HG02623 (cell line): ENCODE measurements around the gene L2HGDH.
"Not testable (repeated sequence)": the region's sequence is repeated elsewhere in the genome, so short reads cannot be mapped to it uniquely, and the experiment has no call there.

Experiments used
- ATAC-seq: cut with Tn5 transposase; IDR thresholded peaks from one replicate; pipeline ENCODE4 v1.9.1; 2021; ENCODE audit warnings: moderate library complexity; ENCODE audit not compliant: unreplicated experiment

L2HGDH gene

GRCh38 chr14:50311972-50312733 lies at the start of gene L2HGDH, which contains the start of gene DMAC2L:
Gene L2HGDH (minus strand): TSS chr14:50312229. CDS start chr14:50312150, 79 bp downstream.
Gene DMAC2L (plus strand): TSS chr14:50312324. CDS start chr14:50321488, 9,164 bp downstream.
- peak; percentile 93 for ATAC-seq

GRCh38 chr14:50360851-50361250 lies 48.8 kb upstream of the L2HGDH start:
- ATAC-seq, result no peak

GRCh38 chr14:50360093-50360492 lies 48.1 kb upstream of the L2HGDH start:
- ATAC-seq, result no peak

GRCh38 chr14:50359631-50360030 lies 47.6 kb upstream of the L2HGDH start:
- ATAC-seq, result no peak

- no peak for ATAC-seq
Measured at GRCh38 chr14:50357753-50358395, 45.8 kb upstream of the L2HGDH start.

GRCh38 chr14:50357124-50357523 lies 45.1 kb upstream of the L2HGDH start:
- ATAC-seq, result no peak

- ATAC-seq, result not testable (repeated sequence)
Measured at GRCh38 chr14:50356283-50356682, 44.3 kb upstream of the L2HGDH start.

GRCh38 chr14:50355692-50356091 lies 43.7 kb upstream of the L2HGDH start:
- ATAC-seq, result no peak

- no peak for ATAC-seq
Measured at GRCh38 chr14:50354527-50354926, 42.5 kb upstream of the L2HGDH start.

- no peak for ATAC-seq
Measured at GRCh38 chr14:50353126-50353525, 41.1 kb upstream of the L2HGDH start.

GRCh38 chr14:50352584-50352983 lies 40.6 kb upstream of the L2HGDH start:
- ATAC-seq, result no peak

GRCh38 chr14:50350975-50351374 lies 38.9 kb upstream of the L2HGDH start:
- ATAC-seq, result no peak

- no peak for ATAC-seq
Measured at GRCh38 chr14:50348933-50349332, 36.9 kb upstream of the L2HGDH start.

- ATAC-seq, result no peak
Measured at GRCh38 chr14:50347521-50347920, 35.5 kb upstream of the L2HGDH start.

GRCh38 chr14:50345846-50346422 lies 33.9 kb upstream of the L2HGDH start:
- ATAC-seq, result no peak

- ATAC-seq, result no peak
Measured at GRCh38 chr14:50344876-50345563, 33.0 kb upstream of the L2HGDH start.

GRCh38 chr14:50344116-50344775 lies 32.2 kb upstream of the L2HGDH start:
- peak; percentile 65 for ATAC-seq

GRCh38 chr14:50343434-50343833 lies 31.4 kb upstream of the L2HGDH start:
- no peak for ATAC-seq

- ATAC-seq, result no peak
Measured at GRCh38 chr14:50342221-50343078, 30.4 kb upstream of the L2HGDH start.

- ATAC-seq, result no peak
Measured at GRCh38 chr14:50340963-50341362, 28.9 kb upstream of the L2HGDH start.
